ENCODE data around the gene KIF1B. TPM values are rescaled to one million over a fixed set of nuclear protein-coding genes. Genes with fewer than 3 reads are reported as not detected.
A peak's percentile ranks its signal among the peaks of the same experiment; 100 is the strongest.
"Not testable (repeated sequence)": the region's sequence is repeated elsewhere in the genome, so short reads cannot be mapped to it uniquely, and the experiment has no call there.

The KIF1B gene
- polyA plus RNA-seq, 1 donor from 2014 or later: 1.8 TPM

DNA sequence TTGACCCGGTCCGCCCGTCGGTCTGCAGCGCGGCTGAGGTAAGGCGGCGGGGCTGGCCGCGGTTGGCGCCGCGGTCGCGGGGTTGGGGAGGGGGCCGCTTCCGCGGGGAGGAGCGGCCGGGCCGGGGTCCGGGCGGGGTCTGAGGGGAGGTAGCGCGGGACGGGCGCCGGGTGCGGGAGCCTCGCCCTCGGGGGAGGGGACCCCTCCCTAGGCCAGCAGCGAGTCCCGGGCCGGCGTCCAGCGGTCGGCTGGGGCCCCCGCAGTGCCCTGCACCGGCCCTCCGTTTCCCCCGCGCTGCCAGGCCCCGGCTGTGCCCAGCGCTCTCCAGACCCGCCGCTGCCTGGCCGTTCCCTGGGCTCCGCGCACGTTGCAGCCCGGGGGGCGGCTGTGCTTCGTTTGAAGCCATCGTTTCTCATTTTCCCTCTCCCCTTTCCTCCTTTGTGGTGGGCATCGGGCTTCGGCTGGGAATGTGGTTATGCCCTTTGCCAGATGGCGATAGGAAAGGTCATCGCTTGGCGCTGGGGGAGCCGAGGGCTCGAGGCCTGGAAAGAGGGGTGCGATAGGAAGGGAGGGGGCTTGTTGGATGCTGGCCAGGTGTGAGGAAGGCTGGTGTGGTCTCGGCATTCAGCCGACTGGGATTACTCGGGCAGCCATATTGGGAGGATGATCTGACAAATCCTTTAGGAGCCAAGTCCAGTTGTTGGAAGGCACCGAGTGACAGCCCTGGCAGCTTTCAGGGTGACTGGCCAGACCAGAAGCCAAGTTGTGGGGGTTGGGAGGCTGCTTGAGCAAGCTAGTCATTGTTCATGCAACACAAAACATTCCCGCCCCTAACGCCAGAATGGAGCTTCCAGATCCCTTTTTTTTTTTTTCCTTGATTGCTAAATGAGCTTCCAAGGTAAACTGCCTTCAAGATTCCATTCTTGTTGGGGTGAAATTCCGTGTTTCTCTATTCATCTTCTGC, 753 bp downstream of the KIF1B start:
- Mint-ChIP-seq H3K27ac (peak overlapping the region; percentile 28 to 85 (median 59)), H3K4me3 (peak overlapping the region; percentile 49 to 92 (median 86)), H3K4me1 (peaks cover 27 to 31% (median 27%) of the 10 kb centered on the region in 3 donors), H3K9me3 (no peaks in the 10 kb centered on the region), H3K27me3 (no peaks in the 10 kb centered on the region), H3K36me3 (peaks cover 1% of the 10 kb centered on the region)

DNA sequence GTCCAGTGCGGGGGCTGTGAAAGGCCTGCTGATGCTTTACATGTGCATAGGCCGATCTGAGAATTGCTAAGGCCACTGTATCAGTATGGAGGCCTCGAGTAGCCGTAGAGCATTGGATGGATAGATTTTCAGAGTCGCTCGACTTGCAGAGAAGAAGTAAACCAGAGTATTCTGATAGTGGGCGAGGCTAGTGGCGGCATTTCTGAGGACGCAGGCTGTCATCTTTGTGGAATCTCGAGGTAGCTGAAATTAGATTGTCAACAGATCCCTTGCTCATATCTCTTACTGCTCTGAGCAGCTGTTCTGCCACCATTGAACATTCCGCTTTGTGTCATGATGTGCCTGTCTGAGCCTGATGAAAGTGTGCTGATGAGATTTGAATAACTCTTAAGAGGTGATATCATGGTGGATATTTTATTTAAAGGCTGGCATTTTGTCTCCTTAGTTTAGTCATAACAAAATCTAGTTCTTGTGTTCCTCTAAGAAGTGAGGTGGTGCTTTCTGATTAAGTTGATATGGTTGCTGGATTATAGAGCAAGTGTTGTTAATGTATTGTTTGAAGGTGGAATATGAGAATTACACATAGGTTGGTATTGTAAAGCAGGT, 1.5 kb downstream of the KIF1B start:
- Mint-ChIP-seq H3K27ac (peak overlapping the region; percentile 28 to 85 (median 59)), H3K36me3 (peaks cover 1% of the 10 kb centered on the region), H3K4me1 (peaks cover 29 to 36% (median 32%) of the 10 kb centered on the region in 3 donors), H3K27me3 (no peaks in the 10 kb centered on the region), H3K4me3 (peak overlapping the region; percentile 49 to 92 (median 86)), H3K9me3 (no peaks in the 10 kb centered on the region)

GRCh38 chr1:10212476-10212875, 2.1 kb downstream of the KIF1B start:
- Mint-ChIP-seq H3K27me3 (no peaks in the 10 kb centered on the region), H3K27ac (peak overlapping the region; percentile 6 to 59 (median 24)), H3K36me3 (peaks cover 1% of the 10 kb centered on the region), H3K9me3 (no peaks in the 10 kb centered on the region), H3K4me1 (peaks cover 29 to 36% (median 33%) of the 10 kb centered on the region in 3 donors), H3K4me3 (peak overlapping the region in 3 of 4 donors; percentile 49 to 89 (median 82))

GRCh38 chr1:10213186-10213705, 2.9 kb downstream of the KIF1B start:
- Mint-ChIP-seq H3K27ac (peak overlapping the region in 2 of 3 donors; percentile 7 to 39), H3K4me3 (peak overlapping the region in 1 of 4 donors; percentile 65), H3K27me3 (no peaks in the 10 kb centered on the region), H3K4me1 (peaks cover 31 to 36% (median 34%) of the 10 kb centered on the region in 3 donors), H3K36me3 (peaks cover 1% of the 10 kb centered on the region), H3K9me3 (no peaks in the 10 kb centered on the region)

DNA sequence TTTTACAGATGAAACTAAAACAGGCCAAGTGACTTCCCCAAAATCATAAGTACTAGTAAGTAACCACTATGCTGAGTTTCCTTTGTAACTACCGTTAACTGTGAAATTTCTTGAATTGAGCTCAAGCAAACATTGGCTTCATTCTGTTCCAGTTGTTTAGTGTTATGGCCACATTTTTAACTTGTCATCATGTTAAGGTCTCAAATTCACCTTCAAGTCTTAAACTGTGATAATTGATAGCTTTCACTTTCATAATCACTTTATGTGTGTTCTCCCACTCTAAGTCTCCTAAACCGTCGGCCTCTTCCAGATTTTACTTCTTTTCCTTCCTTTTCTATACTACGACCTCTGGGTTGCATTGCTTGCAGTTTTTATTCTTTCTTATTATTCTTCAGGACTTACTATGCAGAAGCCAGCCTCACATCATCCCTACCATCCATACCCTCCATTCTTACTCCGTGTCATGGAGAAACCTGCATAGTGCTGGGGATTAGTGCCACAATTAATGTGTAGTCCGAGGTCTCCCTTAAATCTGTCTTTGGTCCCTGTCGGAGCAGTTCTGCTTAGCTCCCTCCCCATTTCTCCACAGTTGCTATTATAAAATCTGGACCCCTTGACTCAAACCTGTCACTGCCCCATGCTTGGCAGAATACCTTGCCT, 5.8 kb downstream of the KIF1B start:
- H3K27ac Mint-ChIP-seq: peak overlapping the region in 2 of 3 donors; percentile 4 to 51
- peaks cover 22 to 29% (median 28%) of the 10 kb centered on the region in 3 donors for H3K4me1 Mint-ChIP-seq
- H3K4me3 Mint-ChIP-seq: peak overlapping the region; percentile 9 to 73 (median 30)
- peaks cover 1% of the 10 kb centered on the region for H3K36me3 Mint-ChIP-seq
- H3K9me3 Mint-ChIP-seq: no peaks in the 10 kb centered on the region
- no peaks in the 10 kb centered on the region for H3K27me3 Mint-ChIP-seq

DNA sequence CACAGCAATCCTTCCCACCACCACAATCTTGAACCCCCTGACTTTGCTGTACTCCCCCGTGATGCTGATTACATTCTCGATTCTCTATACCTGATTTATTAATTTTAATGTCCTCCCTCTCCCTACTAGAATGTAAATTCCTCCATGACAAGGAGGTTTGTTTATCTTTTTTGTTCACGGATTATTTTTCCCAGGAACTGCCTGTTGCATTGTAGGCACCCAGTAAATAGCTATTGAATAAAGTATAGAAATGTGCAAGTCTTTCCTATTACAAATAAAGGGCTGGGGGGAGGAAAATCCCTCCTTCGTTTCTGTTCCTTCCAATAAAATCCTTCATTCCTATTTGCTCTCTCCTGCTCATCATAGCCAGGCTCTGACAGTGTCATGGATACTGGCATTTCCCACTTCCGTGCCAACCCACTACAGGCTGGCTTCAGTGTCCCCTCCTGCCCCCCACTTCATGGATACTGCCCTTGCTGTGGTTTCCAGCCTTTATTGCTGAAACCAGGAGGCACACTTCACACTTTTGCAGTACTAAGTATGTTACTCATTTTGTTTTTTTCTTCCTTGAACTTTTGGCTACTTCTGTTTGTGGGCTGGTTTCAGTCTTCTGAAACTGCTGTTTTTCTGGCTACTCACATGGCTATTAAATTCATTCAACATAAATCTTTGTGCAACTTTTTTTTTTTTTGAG, 7.5 kb downstream of the KIF1B start:
- H3K36me3 Mint-ChIP-seq: peaks cover 1% of the 10 kb centered on the region
- no peaks in the 10 kb centered on the region for H3K27me3 Mint-ChIP-seq
- H3K9me3 Mint-ChIP-seq: no peaks in the 10 kb centered on the region
- no peak overlapping the region for H3K4me3 Mint-ChIP-seq
- H3K4me1 Mint-ChIP-seq: peaks cover 13 to 19% (median 18%) of the 10 kb centered on the region in 3 donors
- no peak overlapping the region for H3K27ac Mint-ChIP-seq

DNA sequence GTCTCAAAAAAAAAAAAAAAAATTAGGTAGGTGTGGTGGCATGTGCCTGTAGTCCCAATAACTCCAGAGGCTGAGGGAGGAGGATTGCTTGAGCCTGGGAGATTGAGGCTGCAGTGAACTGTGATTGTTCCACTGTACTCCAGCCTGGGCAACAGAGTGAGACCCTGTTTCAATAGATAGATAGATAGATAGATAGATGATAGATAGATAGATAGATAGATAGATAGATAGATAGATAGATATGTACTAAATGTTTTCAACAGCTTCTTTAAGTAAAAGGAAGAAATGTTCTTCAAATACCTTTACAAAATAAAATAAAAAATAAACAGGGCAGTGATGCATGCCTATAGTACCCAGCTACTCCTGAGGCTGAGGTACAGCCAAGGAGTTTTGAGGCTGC, 9.8 kb downstream of the KIF1B start:
- no peak overlapping the region for H3K27ac Mint-ChIP-seq
- H3K4me3 Mint-ChIP-seq: no peak overlapping the region
- H3K27me3 Mint-ChIP-seq: no peaks in the 10 kb centered on the region
- H3K4me1 Mint-ChIP-seq: peaks cover 13 to 16% (median 13%) of the 10 kb centered on the region in 3 donors
- H3K36me3 Mint-ChIP-seq: peaks cover 1% of the 10 kb centered on the region
- no peaks in the 10 kb centered on the region for H3K9me3 Mint-ChIP-seq

- not testable (repeated sequence) for H3K9me3 Mint-ChIP-seq, H3K27me3 Mint-ChIP-seq, H3K4me3 Mint-ChIP-seq, H3K27ac Mint-ChIP-seq, H3K36me3 Mint-ChIP-seq
- peaks cover 10 to 13% (median 12%) of the 10 kb centered on the region in 3 donors for H3K4me1 Mint-ChIP-seq
Measured at GRCh38 chr1:10220657-10221056, 10.3 kb downstream of the KIF1B start.

GRCh38 chr1:10225573-10225972, 15.2 kb downstream of the KIF1B start:
- Mint-ChIP-seq H3K27me3 (no peaks in the 10 kb centered on the region), H3K4me1 (peaks cover 0 to 7% (median 2%) of the 10 kb centered on the region in 3 donors), H3K36me3 (no peaks in the 10 kb centered on the region), H3K9me3 (no peaks in the 10 kb centered on the region), H3K27ac (no peak overlapping the region), H3K4me3 (no peak overlapping the region)

- no peaks in the 10 kb centered on the region for H3K9me3 Mint-ChIP-seq
- H3K36me3 Mint-ChIP-seq: no peaks in the 10 kb centered on the region
- H3K4me3 Mint-ChIP-seq: no peak overlapping the region
- H3K4me1 Mint-ChIP-seq: peaks cover 0 to 8% (median 4%) of the 10 kb centered on the region in 3 donors
- H3K27ac Mint-ChIP-seq: no peak overlapping the region
- no peaks in the 10 kb centered on the region for H3K27me3 Mint-ChIP-seq
Measured at GRCh38 chr1:10228528-10228927, 18.2 kb downstream of the KIF1B start.

DNA sequence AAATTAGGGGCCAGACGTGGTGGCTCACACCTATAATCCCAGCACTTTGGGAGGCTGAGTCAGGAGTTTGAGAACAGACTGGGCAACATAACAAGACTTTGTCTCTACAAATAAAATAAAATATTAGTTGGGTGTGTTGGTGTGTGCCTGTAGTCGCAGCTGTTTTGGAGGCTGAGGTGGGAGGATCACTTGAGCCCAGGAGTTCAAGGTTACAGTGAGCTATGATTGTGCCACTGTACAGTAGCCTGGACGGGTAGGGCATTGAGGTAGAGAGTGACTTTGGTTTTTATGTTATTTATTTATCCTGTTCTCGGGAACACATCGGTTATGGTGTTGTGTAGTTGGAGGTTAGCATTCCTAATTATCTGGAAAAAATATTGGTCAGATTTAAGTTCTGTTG, 19.5 kb downstream of the KIF1B start:
- Mint-ChIP-seq H3K4me3 (no peak overlapping the region), H3K4me1 (peaks cover 0 to 8% (median 4%) of the 10 kb centered on the region in 3 donors), H3K27me3 (no peaks in the 10 kb centered on the region), H3K36me3 (peaks cover 1% of the 10 kb centered on the region), H3K27ac (no peak overlapping the region), H3K9me3 (no peaks in the 10 kb centered on the region)

DNA sequence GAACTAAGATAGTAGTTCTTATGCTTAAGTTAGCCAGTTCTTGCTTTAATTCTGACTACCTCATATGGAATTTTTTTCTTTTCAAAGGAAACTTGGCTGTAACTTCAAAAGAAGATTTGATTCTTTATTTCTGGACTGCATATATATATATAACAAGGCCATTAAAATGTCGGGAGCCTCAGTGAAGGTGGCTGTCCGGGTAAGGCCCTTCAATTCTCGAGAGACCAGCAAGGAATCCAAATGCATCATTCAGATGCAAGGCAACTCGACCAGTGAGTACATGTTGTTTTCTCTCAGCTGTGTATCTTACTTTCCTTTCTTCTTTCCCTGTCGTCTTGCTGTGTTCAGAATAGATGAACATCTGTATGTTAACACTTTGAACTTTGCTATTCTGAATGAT, 21.8 kb downstream of the KIF1B start:
- H3K27ac Mint-ChIP-seq: no peak overlapping the region
- no peak overlapping the region for H3K4me3 Mint-ChIP-seq
- no peaks in the 10 kb centered on the region for H3K9me3 Mint-ChIP-seq
- H3K4me1 Mint-ChIP-seq: peaks cover 10 to 19% (median 11%) of the 10 kb centered on the region in 3 donors
- H3K27me3 Mint-ChIP-seq: no peaks in the 10 kb centered on the region
- H3K36me3 Mint-ChIP-seq: peaks cover 1% of the 10 kb centered on the region

- H3K27me3 Mint-ChIP-seq: no peaks in the 10 kb centered on the region
- peak overlapping the region in 1 of 4 donors; percentile 56 for H3K4me3 Mint-ChIP-seq
- peaks cover 4% of the 10 kb centered on the region for H3K36me3 Mint-ChIP-seq
- H3K9me3 Mint-ChIP-seq: no peaks in the 10 kb centered on the region
- H3K27ac Mint-ChIP-seq: peak overlapping the region in 1 of 3 donors; percentile 28
- peaks cover 12 to 20% (median 14%) of the 10 kb centered on the region in 3 donors for H3K4me1 Mint-ChIP-seq
Measured at GRCh38 chr1:10236405-10237156, 26.2 kb downstream of the KIF1B start.

DNA sequence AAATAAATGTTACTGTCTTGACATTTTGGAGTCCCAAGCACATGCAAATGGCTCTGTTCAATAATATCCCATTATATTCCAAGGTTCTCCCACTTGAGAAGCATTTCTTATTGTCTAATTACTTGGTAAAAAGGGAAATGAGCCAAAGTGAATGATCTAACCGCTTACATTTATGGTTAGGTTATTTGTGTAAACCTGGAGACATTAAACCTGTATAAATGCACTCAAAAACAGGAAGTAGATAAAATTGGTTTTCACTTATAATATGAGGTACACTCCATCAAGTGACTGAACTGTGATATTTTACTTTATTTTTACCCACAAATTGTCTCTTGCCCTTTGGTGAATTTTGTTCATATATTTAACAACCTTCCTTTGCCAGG, 26.8 kb downstream of the KIF1B start:
- Mint-ChIP-seq H3K4me3 (peak overlapping the region in 1 of 4 donors; percentile 49), H3K27me3 (no peaks in the 10 kb centered on the region), H3K36me3 (peaks cover 5% of the 10 kb centered on the region), H3K9me3 (no peaks in the 10 kb centered on the region), H3K27ac (peak overlapping the region in 1 of 3 donors; percentile 31), H3K4me1 (peaks cover 18 to 20% (median 19%) of the 10 kb centered on the region in 3 donors)

Data from IgD-negative memory B cell (primary cell).